HUDEP-2 (cell line): ENCODE data around the gene ZMIZ1.
A peak's percentile ranks its signal among the peaks of the same experiment; 100 is the strongest.

ENCODE experiments used
- DNase-seq, 76 experiments: peaks; one replicate each; lab custom pipeline; 2025; ENCODE audit not compliant: unreplicated experiment in 76 of 76; lab: John Stamatoyannopoulos, UW

ZMIZ1 gene

GRCh38 chr10:79148452-79149344 is 79.9 kb downstream of the ZMIZ1 start:
- DNase-seq: peak in 73 of 76 experiments; percentile 19 to 86 (median 67)

- DNase-seq: no peak
Observed at GRCh38 chr10:79149345-79149661, 80.5 kb downstream of the ZMIZ1 start.

DNA sequence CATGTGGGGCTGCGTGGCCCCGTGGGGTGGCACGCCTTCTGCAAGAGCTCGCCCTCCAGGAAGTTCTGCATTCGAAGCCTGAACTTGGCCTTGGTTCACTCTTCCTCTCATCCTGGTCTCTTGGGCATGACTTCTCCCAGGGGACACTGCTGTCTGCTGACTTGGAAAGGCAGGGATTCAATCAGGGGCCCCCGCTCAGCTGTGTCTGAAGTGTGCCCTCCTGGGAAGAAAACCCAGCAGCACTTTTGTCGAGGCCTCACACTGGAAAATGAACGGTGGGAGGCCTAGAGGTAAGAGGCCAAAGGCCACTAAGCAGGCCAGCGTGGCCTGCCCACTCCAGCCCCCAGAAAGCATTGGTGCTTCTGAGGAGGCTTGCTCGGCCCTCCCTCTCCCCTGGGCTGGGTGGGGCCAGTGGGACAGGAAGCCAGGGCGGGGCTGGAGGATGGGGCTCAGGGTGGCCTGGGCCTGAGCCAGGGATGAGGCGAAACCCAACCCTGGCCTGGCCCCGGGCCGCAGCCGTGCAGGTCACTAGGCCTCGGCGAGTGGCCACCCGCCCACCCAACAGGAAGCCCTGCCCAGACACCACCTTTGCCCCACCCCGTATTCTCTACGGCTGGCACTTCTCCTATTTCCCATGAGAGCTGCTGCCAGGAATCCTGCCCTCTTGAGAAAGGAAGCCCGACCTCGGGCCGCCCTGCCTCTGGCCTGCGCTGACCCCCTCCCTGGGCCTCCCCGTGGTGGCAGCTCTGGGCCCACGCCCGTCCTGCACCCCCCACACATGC is 81.1 kb downstream of the ZMIZ1 start:
- peak in 67 of 76 experiments; percentile 4 to 83 (median 56) for DNase-seq

DNA sequence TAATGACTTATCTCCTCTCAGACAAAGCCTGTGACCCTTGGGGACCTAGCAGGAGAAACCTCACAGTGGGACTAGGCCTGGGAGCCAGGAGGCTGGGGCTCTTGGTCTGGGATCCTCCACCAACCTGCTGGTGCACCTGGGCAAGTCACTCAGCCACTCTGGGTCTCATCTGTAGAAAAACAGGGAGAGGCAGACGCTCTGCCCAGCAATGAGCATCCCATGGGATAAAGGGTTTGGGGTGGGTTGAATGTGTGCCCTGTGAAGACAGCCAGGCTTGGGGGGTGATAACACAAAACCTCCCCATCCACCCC is 81.6 kb downstream of the ZMIZ1 start:
- DNase-seq: no peak

DNA sequence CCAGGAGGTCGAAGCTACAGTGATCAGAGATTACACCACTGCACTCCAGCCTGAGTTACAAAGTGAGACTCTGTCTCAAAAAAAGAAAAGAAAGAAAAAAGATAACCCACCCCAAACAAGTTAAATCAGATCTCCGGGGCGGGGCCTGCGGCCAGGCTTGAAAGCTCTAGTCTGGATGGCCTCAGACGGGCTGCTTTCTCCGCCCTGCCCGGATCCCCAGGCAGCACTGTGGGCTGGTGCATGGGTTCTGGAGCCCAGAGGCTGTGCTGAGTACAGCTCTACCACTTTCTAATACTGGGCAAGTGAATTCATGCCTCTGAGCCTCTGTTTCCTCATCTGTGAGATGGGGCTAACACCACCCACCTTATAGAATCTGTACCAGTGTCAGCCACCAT is 83.7 kb downstream of the ZMIZ1 start:
- peak in 7 of 76 experiments; percentile 1 to 25 (median 11) for DNase-seq

DNA sequence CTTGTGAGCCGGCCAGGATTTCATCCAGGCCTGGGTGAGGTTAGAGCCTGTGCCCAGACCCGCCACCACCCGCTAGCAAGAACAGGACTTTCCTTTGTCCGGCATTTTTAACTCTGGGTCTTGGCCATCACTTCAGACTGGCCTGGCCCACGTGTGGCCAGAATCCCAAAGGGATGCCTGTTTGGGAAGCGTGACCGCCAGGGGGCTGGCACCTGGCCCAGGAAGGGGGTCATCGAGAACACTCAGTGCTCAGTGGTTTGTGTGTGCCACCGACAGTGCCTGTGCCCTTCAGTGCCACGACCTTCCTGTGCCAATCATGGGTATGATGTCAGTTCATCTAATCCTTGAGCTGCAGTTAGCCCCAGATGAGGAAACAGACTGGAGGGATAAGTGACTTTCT is 85.0 kb downstream of the ZMIZ1 start:
- no peak for DNase-seq

GRCh38 chr10:79155301-79156081 is 86.7 kb downstream of the ZMIZ1 start:
- no peak for DNase-seq

GRCh38 chr10:79156334-79157274 is 87.8 kb downstream of the ZMIZ1 start:
- DNase-seq: no peak

DNA sequence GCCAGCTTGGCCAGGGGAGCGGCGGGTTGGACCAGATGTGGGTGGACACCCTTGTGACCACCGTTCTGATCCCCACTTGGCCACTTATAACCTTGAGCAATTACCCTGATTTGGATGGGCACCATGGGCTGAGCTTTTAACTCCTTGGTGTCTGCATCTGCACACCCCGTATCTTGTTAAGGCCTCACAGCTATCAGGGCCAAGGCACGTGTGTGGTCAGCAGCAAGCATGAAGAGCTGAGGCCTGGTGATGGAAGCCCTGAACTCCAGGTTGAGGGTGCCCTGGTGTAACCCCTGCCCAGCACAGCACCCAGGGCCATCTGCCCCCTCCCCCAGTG is 89.2 kb downstream of the ZMIZ1 start:
- no peak for DNase-seq

DNA sequence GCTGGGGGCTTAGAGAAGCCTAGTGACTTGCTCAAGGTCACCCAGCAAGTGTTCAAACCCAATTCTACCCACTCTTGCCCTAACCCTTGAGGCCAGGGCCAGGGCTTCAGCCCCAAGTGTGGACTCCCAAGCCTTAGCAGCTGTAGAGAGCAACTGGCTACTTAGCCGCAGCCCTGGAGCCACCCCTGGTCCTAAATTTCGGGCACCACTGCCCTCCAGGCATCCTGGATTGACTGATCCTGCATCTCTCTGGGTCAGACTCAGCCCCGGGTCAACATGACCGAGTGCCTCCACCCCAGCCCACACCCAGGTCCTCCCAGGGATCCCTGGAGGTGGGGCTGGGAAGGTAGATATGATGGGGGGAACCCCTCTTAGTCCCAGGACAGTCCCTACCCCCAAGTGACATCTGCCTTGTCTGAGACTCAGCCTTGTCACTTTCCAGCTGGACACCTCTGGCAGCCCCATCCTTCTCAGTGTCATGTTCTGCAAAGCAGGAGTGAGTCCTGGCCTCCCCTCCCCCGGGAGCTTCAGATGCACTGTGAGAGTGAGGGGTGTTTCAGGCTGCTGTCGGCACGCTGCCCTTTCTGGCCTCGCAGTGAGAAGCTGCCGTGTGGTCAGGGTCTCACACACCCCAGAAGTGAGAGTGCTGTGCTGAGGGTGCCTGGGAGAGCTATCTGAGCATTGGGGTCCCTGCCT is 89.8 kb downstream of the ZMIZ1 start:
- DNase-seq: no peak

DNA sequence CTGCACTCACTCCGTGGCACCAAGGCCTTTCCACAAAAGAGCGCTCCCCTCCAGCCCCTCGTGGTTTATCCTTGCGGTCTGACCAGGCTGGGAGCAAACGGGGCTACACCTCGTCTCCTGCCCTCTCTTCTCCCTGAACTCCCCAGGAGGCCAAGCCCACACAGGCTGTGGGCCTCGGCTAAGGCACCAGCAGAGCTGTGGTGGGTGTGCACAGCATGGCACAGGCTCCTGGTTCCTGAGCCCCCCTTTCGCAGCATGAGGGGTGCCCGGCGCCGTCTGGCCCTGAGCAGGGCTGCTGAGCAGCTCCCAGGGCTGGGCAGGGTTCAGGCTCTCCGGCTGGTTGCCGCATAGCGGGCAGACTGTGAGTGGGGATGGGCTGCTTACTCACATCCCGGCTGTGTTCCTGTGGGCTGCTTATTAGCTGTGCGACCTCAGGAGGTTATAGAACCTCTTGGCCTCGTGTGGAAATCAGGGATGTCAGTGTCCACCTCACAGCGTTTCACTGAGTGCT is 90.4 kb downstream of the ZMIZ1 start:
- DNase-seq: no peak

DNA sequence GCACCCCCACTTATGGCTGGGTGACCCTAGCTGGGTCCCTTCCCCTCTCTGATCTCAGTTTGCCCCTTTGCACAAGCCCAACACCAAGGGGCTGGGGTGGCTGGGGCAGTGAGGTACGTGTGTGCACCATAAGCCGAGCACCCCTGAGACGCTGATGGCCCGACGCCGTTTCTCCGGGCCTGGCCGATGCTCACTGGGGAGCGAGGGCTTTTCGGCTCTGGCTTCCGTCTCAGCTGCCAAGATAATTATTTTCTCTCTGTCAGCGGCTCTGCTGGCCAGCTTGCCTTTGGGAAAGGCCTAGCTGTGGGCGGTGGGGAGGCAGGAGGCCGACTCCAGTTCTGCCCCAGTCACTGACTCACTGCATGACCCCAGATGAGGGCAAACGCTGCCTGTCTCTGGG is 91.0 kb downstream of the ZMIZ1 start:
- no peak for DNase-seq

DNA sequence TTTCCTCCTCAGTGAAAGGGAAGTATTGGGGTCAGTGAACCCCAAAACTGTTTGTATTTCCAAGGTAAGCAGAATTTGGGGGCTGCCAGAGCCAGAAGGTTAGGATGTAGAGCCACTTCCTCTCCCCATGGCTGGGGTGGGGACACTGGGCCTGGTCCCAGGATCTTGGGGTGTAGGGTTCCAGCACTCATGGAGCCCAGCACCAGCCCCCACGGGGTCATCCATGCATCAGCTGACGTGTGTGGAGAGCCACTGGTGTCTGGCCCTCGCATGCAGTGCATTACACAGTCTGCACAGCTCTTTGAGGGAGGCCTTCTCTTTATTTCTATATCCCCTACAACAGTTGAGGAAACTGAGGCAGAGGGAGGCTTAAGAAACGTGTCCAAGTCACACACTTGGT is 91.4 kb downstream of the ZMIZ1 start:
- no peak for DNase-seq

- DNase-seq: no peak
Observed at GRCh38 chr10:79161557-79161956, 92.8 kb downstream of the ZMIZ1 start.

DNA sequence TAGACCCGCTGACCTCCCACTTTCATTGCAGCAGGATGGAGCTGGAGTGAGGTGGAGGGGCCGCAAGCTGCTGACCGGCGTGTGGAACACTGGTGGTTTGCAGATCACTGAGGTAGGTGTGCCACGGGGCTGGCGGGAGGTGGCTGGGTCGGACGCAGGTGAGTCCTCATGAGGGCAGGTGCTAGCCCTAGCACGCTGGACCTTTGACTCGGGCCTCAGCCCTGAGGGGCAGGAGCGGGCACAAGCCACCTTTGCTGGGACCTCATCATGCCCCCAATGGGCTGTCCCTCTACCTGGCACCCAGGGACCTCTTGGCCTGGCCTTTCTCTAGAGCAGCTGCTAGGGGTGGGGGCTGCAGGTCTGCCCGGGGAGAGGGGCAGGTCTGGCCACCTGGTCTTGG is 93.3 kb downstream of the ZMIZ1 start:
- no peak for DNase-seq

GRCh38 chr10:79162861-79163665 is 94.3 kb downstream of the ZMIZ1 start:
- DNase-seq: no peak

- no peak for DNase-seq
Observed at GRCh38 chr10:79163666-79163975, 94.9 kb downstream of the ZMIZ1 start.

DNA sequence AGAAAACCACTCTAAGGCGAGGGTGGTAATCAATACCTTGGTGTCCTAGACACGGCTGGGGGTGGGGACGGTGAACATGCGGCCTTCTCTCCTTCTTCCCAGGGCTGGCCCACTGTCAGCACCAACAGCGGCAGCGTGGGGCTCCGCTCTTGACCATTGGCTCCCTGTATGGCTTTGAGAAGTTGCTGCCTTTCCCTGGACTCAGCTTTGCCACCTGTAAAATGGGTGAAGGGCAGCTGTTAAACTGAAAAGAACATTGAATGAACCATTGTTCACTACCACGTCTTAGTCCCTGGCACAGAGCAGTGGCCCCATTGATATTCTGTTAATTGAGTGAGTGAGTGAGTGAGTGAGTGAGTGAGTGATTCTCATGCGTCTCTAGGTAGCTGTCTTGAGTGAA is 95.3 kb downstream of the ZMIZ1 start:
- no peak for DNase-seq
